GM21526 (cell line): ENCODE measurements around the gene ARVCF.

Source experiments
- ATAC-seq: cut with Tn5 transposase; IDR thresholded peaks from one replicate; pipeline ENCODE4 v1.9.1; 2021; ENCODE audit warnings: moderate library complexity; ENCODE audit not compliant: unreplicated experiment, low FRiP score

The ARVCF gene

GRCh38 chr22:19921544-19922081 lies 95.0 kb downstream of the ARVCF start:
- no peak for ATAC-seq
